ENCODE measurements around the gene PJA2.

DNA sequence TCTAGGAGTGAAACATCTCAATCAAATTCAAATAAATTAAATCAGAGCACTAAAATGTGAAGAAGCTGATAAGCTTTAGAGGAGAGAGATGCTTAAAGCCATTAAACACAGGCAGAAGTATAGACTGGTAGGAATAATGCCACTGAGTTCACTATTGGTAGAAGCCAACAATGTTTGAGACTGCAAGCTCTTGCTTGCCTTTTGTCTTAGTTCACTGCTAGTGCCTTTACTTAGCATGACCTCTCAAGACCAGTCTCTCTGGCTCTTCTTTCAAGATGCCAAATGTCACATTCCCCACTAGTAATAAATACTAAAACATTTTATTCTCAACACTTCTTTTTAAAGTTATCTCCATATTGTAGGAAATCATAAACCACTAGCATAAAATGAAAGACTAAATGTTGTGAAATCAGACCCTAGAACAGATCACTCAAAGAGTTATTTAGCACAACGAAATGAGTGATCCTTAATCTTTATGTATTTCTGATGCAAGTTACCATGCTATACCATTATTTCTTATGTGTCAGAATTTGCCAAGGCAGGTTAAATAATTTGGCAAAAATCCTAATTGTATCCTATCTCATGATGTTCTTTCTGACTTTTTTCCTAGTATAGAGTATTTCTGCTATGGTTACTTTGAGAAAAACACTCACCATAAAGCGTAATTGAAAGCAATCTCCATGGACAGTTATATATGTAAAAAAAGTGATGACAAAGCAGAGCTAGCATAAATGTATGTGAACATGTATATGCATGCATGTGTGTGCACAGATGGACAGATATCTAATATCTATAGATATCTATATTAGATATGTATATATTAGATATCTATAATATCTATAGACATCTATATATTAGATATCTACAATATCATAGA is 57.5 kb downstream of the PJA2 start:
- TF ChIP-seq, protein P1, sequence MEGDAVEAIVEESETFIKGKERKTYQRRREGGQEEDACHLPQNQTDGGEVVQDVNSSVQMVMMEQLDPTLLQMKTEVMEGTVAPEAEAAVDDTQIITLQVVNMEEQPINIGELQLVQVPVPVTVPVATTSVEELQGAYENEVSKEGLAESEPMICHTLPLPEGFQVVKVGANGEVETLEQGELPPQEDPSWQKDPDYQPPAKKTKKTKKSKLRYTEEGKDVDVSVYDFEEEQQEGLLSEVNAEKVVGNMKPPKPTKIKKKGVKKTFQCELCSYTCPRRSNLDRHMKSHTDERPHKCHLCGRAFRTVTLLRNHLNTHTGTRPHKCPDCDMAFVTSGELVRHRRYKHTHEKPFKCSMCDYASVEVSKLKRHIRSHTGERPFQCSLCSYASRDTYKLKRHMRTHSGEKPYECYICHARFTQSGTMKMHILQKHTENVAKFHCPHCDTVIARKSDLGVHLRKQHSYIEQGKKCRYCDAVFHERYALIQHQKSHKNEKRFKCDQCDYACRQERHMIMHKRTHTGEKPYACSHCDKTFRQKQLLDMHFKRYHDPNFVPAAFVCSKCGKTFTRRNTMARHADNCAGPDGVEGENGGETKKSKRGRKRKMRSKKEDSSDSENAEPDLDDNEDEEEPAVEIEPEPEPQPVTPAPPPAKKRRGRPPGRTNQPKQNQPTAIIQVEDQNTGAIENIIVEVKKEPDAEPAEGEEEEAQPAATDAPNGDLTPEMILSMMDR (IDR thresholded peaks at IDR 0.05) = no peak
- TF ChIP-seq POLR2A (IDR thresholded peaks at IDR 0.05) = no peak
